Measurements from ENCODE around the gene PTPRD.

GRCh38 chr9:8600914-8601680, 2011.7 kb downstream of the PTPRD start:
- TF ChIP-seq POLR2A (IDR thresholded peaks at IDR 0.05) (no peak), CTCF (IDR thresholded peaks at IDR 0.05) (no peak)
